HEK293T (cell line): Measurements from ENCODE around the gene SCYL1.

Source experiments
- BHLHE40 ChIP-seq: fragments of 450-650 bp; IDR thresholded peaks from 2 replicates; pipeline ENCODE4 v1.6.1; 2016; ENCODE audit warnings: mild to moderate bottlenecking, moderate library complexity, borderline replicate concordance
- CTBP1 ChIP-seq: fragments of 450-650 bp; IDR thresholded peaks from 2 replicates; pipeline ENCODE4 v1.6.1; 2016; ENCODE audit warnings: borderline replicate concordance
- ELF4 ChIP-seq: fragments of 450-650 bp; IDR thresholded peaks from 2 replicates; pipeline ENCODE4 v1.6.1; 2017; ENCODE audit warnings: antibody characterized with exemption
- FOXA1 ChIP-seq: fragments of 450-650 bp; IDR thresholded peaks from 2 replicates; pipeline ENCODE4 v1.6.1; 2016; ENCODE audit warnings: mild to moderate bottlenecking
- FOXK2 ChIP-seq: fragments of 450-650 bp; IDR thresholded peaks from 2 replicates; pipeline ENCODE4 v1.6.1; 2016; ENCODE audit warnings: mild to moderate bottlenecking
- FOXM1 ChIP-seq: fragments of 450-650 bp; IDR thresholded peaks from 2 replicates; pipeline ENCODE4 v1.6.1; 2017; ENCODE audit warnings: mild to moderate bottlenecking, borderline replicate concordance
- HDGF ChIP-seq: fragments of 450-650 bp; IDR thresholded peaks from 2 replicates; pipeline ENCODE4 v1.6.1; 2017; ENCODE audit warnings: antibody characterized with exemption, borderline replicate concordance
- LEF1 ChIP-seq: fragments of 450-650 bp; IDR thresholded peaks from 2 replicates; pipeline ENCODE4 v1.6.1; 2017; ENCODE audit warnings: mild to moderate bottlenecking, borderline replicate concordance
- TARDBP ChIP-seq: fragments of 450-650 bp; IDR thresholded peaks from 2 replicates; pipeline ENCODE4 v1.6.1; 2016

DNA sequence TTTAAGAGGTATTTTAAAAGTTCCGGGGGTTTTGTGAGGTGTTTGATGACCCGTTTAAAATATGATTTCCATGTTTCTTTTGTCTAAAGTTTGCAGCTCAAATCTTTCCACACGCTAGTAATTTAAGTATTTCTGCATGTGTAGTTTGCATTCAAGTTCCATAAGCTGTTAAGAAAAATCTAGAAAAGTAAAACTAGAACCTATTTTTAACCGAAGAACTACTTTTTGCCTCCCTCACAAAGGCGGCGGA, 26.2 kb upstream of the SCYL1 start:
- TF ChIP-seq FOXM1 (no peak), FOXK2 (no peak), FOXA1 (no peak), BHLHE40 (no peak), HDGF (no peak), ELF4 (no peak), LEF1 (0 out of 2 replicates have a peak, but pooled peaks have one; percentile 61), CTBP1 (no peak), TARDBP (no peak)
